ENCODE data around the gene SERGEF. TPM values are rescaled to one million over a fixed set of nuclear protein-coding genes. Genes with fewer than 3 reads are reported as not detected.

Gene SERGEF
- polyA plus RNA-seq, 1 of the 3 experiments (the other 2 are of a cell fraction) = 23.1 TPM

DNA sequence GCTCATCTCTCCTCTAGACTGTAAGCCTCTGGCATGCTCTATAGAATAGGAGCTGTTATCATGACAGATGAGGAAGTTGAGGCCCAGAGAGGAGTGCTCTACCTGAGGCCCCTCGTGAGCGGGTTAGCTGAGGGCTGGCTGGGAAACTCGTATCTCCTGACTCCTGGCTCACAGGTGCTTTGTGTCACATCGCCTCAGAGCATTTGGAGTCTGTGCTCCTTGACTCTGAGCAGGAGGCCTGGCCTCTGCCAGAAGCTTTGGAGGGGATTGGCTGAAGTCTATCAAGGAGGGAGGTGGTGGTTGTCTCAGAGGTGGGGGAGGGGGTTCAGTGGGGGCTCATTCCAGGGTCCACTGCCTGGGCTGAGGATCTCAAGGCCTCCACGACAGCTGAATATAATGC is 270.8 kb downstream of the SERGEF start:
- Histone ChIP-seq H3K9me2 (no peaks in the 10 kb centered on the region), H4K20me1 (ENCODE audit: insufficient read depth) (no peaks in the 10 kb centered on the region), H3K4me2 (no peak overlapping the region), H3K36me3 (replicated peaks in 1 of 2; ENCODE audit: control insufficient read depth in 1 of 2, insufficient read depth in 2 of 2, low read length in 1 of 2) (no peaks in the 10 kb centered on the region), H3F3A (replicated peaks; ENCODE audit: insufficient read depth) (no peaks in the 10 kb centered on the region), H3K4me1 (ENCODE audit: control insufficient read depth in 1 of 2, insufficient read depth in 2 of 2, low read depth in 1 of 2, low read length in 1 of 2) (peaks cover 0 to 17% of the 10 kb centered on the region in 2 experiments; a peak in 1 of 4 replicates), H3K4me3 (ENCODE audit: low read depth in 2 of 2, low read length in 1 of 2) (no peak overlapping the region), H2AFZ (ENCODE audit: low read depth) (no peak overlapping the region), H3K79me2 (ENCODE audit: insufficient read depth) (no peaks in the 10 kb centered on the region), H3K9ac (no peak overlapping the region), H3K9me3 (no peaks in the 10 kb centered on the region), H3K27me3 (ENCODE audit: insufficient read depth) (no peaks in the 10 kb centered on the region), H3K27ac (ENCODE audit: low read depth in 2 of 2, low read length in 1 of 2) (no peak overlapping the region)
- 86% methylated on average over 2 of the region's 5 CpGs for WGBS (ENCODE audit: low lambda C conversion rate)
- no peak for TF ChIP-seq EP300 (IDR thresholded peaks at IDR 0.05; ENCODE audit: borderline replicate concordance in 1 of 2, low read depth in 1 of 2, low read length in 1 of 2)
- TF ChIP-seq, protein P1, sequence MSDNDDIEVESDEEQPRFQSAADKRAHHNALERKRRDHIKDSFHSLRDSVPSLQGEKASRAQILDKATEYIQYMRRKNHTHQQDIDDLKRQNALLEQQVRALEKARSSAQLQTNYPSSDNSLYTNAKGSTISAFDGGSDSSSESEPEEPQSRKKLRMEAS (IDR thresholded peaks at IDR 0.05; ENCODE audit: low read depth) = no peak
- TF ChIP-seq, protein P2, sequence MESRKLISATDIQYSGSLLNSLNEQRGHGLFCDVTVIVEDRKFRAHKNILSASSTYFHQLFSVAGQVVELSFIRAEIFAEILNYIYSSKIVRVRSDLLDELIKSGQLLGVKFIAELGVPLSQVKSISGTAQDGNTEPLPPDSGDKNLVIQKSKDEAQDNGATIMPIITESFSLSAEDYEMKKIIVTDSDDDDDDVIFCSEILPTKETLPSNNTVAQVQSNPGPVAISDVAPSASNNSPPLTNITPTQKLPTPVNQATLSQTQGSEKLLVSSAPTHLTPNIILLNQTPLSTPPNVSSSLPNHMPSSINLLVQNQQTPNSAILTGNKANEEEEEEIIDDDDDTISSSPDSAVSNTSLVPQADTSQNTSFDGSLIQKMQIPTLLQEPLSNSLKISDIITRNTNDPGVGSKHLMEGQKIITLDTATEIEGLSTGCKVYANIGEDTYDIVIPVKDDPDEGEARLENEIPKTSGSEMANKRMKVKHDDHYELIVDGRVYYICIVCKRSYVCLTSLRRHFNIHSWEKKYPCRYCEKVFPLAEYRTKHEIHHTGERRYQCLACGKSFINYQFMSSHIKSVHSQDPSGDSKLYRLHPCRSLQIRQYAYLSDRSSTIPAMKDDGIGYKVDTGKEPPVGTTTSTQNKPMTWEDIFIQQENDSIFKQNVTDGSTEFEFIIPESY (IDR thresholded peaks at IDR 0.05; ENCODE audit: borderline replicate concordance, low read depth) = no peak
- TF ChIP-seq YY1 (IDR thresholded peaks at IDR 0.05; ENCODE audit: low read depth) = no peak
- no peak for TF ChIP-seq ELF1 (IDR thresholded peaks at IDR 0.05)
- no peak for TF ChIP-seq FOXM1 (IDR thresholded peaks at IDR 0.05; ENCODE audit: low read depth)
- TF ChIP-seq RXRA (IDR thresholded peaks at IDR 0.05; ENCODE audit: borderline replicate concordance, low read depth) = no peak
- DNase-seq = no peak
- CTCF ChIA-PET = interaction anchor here (0.7 to 14.2 kb wide), 4 partner anchors 11 to 258 kb away, joined by 3 to 730 read pairs (median 4); no protein-coding TSS in a partner anchor
- POLR2A ChIA-PET = no interaction called here

DNA sequence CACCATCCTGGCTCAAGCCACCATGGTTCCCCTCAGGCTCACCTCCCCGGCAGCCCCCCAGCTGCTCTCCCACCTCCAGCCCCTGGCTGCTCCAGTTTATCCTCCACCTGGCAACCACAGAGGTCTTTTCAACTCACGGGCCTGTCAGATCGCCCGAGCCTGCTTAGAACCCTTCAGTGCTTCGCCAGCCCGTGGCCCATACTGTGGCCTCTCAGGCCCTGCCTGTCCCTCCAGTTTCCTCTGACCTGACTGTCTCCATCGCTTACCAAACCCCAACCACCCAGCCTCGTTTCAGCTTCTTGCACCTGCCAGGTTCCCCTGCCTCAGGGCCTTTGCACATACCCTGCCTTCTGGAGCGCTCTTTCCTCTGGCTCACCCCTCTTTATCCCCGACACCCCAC is 271.4 kb downstream of the SERGEF start:
- H3F3A ChIP-seq (replicated peaks; ENCODE audit: insufficient read depth) = no peaks in the 10 kb centered on the region
- no peaks in the 10 kb centered on the region for H3K9me2 ChIP-seq
- H2AFZ ChIP-seq (ENCODE audit: low read depth) = no peak overlapping the region
- peaks cover 0 to 20% of the 10 kb centered on the region in 2 experiments; a peak in 1 of 4 replicates for H3K4me1 ChIP-seq (ENCODE audit: control insufficient read depth in 1 of 2, insufficient read depth in 2 of 2, low read depth in 1 of 2, low read length in 1 of 2)
- no peak for TF ChIP-seq PBX3 (IDR thresholded peaks at IDR 0.05)
- TF ChIP-seq, protein P2 (IDR thresholded peaks at IDR 0.05; ENCODE audit: borderline replicate concordance, low read depth) = no peak
- no peak for TF ChIP-seq RCOR1 (IDR thresholded peaks at IDR 0.05; ENCODE audit: low read length)
- no peak for TF ChIP-seq USF2 (IDR thresholded peaks at IDR 0.05; ENCODE audit: borderline replicate concordance, low read depth, low read length)
- TF ChIP-seq IRF3 (IDR thresholded peaks at IDR 0.05; ENCODE audit: low read depth, low read length) = no peak
- TF ChIP-seq GABPA (IDR thresholded peaks at IDR 0.05; ENCODE audit: low read depth) = no peak
- TF ChIP-seq RAD21 (IDR thresholded peaks at IDR 0.05; ENCODE audit: low read length) = no peak
- TF ChIP-seq NFIC (IDR thresholded peaks at IDR 0.05; ENCODE audit: borderline replicate concordance) = no peak
- TF ChIP-seq SIN3A (IDR thresholded peaks at IDR 0.05; ENCODE audit: borderline replicate concordance, low read depth, low read length) = no peak
- no peak for TF ChIP-seq MEF2A (IDR thresholded peaks at IDR 0.05; ENCODE audit: borderline replicate concordance, low read depth)
- TF ChIP-seq FOXM1 (IDR thresholded peaks at IDR 0.05; ENCODE audit: low read depth) = no peak
- no peaks in the 10 kb centered on the region for H3K36me3 ChIP-seq (replicated peaks in 1 of 2; ENCODE audit: control insufficient read depth in 1 of 2, insufficient read depth in 2 of 2, low read length in 1 of 2)
- no peaks in the 10 kb centered on the region for H3K9me3 ChIP-seq
- POLR2A ChIA-PET = no interaction called here
- H3K79me2 ChIP-seq (ENCODE audit: insufficient read depth) = no peaks in the 10 kb centered on the region
- H3K27me3 ChIP-seq (ENCODE audit: insufficient read depth) = no peaks in the 10 kb centered on the region
- H3K4me2 ChIP-seq = no peak overlapping the region
- H3K4me3 ChIP-seq (ENCODE audit: low read depth in 2 of 2, low read length in 1 of 2) = no peak overlapping the region
- CTCF ChIA-PET = interaction anchor here (0.7 to 14.2 kb wide), 4 partner anchors 10 to 258 kb away, joined by 3 to 730 read pairs (median 4); no protein-coding TSS in a partner anchor
- H3K27ac ChIP-seq (ENCODE audit: low read depth in 2 of 2, low read length in 1 of 2) = no peak overlapping the region
- DNase-seq = no peak
- H3K9ac ChIP-seq = no peak overlapping the region
- H4K20me1 ChIP-seq (ENCODE audit: insufficient read depth) = no peaks in the 10 kb centered on the region
- WGBS (ENCODE audit: low lambda C conversion rate) = 69% methylated on average over 10 of the region's 10 CpGs

Data from SK-N-SH (cell line).